Gastroesophageal sphincter (tissue), 4 donors: ENCODE data around the gene GSK3A. TPM values are rescaled to one million over a fixed set of nuclear protein-coding genes. Genes with fewer than 3 reads are reported as not detected.
"Not testable (repeated sequence)": the region's sequence is repeated elsewhere in the genome, so short reads cannot be mapped to it uniquely, and the experiment has no call there.

Experiments
- ATAC-seq: fragments of 150-250 bp; one replicate; pipeline ENCODE4 v1.9.1; 2016; ENCODE audit warnings: mild to moderate bottlenecking, moderate library complexity
- H3K27ac ChIP-seq, 4 donors: fragments of 200-600 bp; sonication (generic) in 3 of 4; 1 replicate in 3 of 4; 2 replicates in 1 of 4; pipeline ENCODE4 v1.5.1; 2016 to 2019
- H3K27me3 ChIP-seq: fragments of 200-600 bp; sonication (generic); one replicate; pipeline ENCODE4 v1.5.1; 2019
- H3K36me3 ChIP-seq, 2 donors: fragments of 200-600 bp; sonication (generic); one replicate each; pipeline ENCODE4 v1.5.1; 2019; ENCODE audit warnings: control low read depth in 1 of 2
- H3K4me1 ChIP-seq, 3 donors: fragments of 200-600 bp; sonication (generic); 1 replicate in 2 of 3; 2 replicates in 1 of 3; pipeline ENCODE4 v1.5.1; 2016 to 2019; ENCODE audit warnings: control low read depth in 2 of 3
- H3K4me3 ChIP-seq, 2 donors: fragments of 200-600 bp; sonication (generic); one replicate each; pipeline ENCODE4 v1.5.1; 2019; ENCODE audit warnings: mild to moderate bottlenecking in 1 of 2, moderate library complexity in 1 of 2
- H3K9me3 ChIP-seq, 3 donors: fragments of 200-600 bp; sonication (generic); one replicate each; pipeline ENCODE4 v1.5.1; 2017 to 2019; ENCODE audit warnings: control low read depth in 2 of 3
- EP300 ChIP-seq: sonication (generic); formaldehyde crosslinking; IDR thresholded peaks from one replicate; pipeline ENCODE4 v1.6.1; 2017; ENCODE audit warnings: antibody characterized with exemption, mild to moderate bottlenecking
- POLR2A ChIP-seq, 2 donors: fragments of 450-650 bp; IDR thresholded peaks; one replicate each; pipeline ENCODE4 v1.6.1; 2017; ENCODE audit warnings: antibody characterized with exemption in 2 of 2, mild to moderate bottlenecking in 2 of 2, moderate library complexity in 1 of 2
- POLR2AphosphoS5 ChIP-seq: sonication (generic); formaldehyde crosslinking; IDR thresholded peaks from one replicate; pipeline ENCODE4 v1.6.1; 2017; ENCODE audit warnings: antibody characterized with exemption
- WGBS, 2 donors: methylation state at CpG; one replicate each; pipeline ENCODE4 v1.1.5; 2018; ENCODE audit warnings: low coverage in 1 of 2; 5-methylcytosine and 5-hydroxymethylcytosine counted together
- total RNA-seq, 4 donors: library from RNA; depleted of rRNA; stranded (reverse); fragments of >200 nt; gene quantifications; one replicate each; pipeline ENCODE4 v1.1.0, GENCODE V29; 2016
- TF ChIP-seq, protein P1 (sequence below), 4 experiments: fragments of 200-600 bp in 2 of 4; fragments of 450-650 bp in 2 of 4; sonication (generic) in 1 of 4; IDR thresholded peaks; one replicate each; pipeline ENCODE4 v1.5.1; 2017 to 2019; ENCODE audit warnings: antibody characterized with exemption in 4 of 4, mild to moderate bottlenecking in 2 of 4, moderate library complexity in 2 of 4

Gene GSK3A
- total RNA-seq, 4 donors from 2014 or later, result 30.8 to 51.0 (median 35.1) TPM

DNA sequence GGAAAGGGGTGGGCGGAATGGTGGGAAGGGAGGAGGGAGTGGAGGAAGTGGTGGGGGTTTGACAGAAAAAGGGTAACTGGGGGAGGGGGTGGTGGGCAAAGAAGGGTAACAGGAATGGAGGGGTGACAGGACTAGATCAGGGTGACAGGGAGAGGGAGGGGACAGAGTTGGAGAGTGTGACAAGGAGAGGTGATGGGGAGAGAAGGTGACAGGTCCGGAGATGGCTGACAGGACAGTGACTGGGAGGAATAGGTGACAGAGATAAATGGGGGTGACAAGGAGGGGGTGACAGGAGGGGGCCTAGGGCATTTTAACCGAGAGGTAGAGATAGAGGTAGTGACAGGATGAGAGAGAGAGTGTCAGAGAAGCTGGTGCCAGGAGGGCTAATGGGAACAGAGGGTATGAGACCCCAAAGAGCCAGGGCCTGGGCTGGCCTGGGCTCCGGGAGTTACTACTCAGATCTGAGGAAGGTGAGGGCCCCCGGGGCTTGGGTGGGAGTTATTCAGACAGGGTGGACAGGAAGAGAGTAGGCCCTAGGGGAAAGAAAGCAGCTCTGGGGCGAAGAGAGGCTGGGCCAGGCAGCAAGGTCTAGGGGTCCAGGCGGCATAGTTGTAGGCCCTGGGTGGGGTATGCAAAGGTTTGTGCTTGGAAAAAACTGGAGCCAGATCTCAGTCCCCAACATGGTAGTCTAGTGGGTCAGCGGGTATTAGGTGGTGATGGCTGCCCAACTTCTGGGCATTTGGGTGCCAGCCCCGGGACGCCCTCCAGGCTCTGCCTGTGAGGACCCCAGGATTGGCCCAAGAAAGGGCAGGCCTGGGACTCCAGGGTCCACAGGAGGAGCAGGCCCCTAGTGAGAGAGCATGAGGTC lies 27.3 kb upstream of the GSK3A start:
- ATAC-seq, result no peak
- H3K27ac ChIP-seq, result peak overlapping the region; percentile 88 to 97 (median 91)
- no peaks in the 10 kb centered on the region for H3K27me3 ChIP-seq
- no peak for TF ChIP-seq EP300
- TF ChIP-seq, protein P1, sequence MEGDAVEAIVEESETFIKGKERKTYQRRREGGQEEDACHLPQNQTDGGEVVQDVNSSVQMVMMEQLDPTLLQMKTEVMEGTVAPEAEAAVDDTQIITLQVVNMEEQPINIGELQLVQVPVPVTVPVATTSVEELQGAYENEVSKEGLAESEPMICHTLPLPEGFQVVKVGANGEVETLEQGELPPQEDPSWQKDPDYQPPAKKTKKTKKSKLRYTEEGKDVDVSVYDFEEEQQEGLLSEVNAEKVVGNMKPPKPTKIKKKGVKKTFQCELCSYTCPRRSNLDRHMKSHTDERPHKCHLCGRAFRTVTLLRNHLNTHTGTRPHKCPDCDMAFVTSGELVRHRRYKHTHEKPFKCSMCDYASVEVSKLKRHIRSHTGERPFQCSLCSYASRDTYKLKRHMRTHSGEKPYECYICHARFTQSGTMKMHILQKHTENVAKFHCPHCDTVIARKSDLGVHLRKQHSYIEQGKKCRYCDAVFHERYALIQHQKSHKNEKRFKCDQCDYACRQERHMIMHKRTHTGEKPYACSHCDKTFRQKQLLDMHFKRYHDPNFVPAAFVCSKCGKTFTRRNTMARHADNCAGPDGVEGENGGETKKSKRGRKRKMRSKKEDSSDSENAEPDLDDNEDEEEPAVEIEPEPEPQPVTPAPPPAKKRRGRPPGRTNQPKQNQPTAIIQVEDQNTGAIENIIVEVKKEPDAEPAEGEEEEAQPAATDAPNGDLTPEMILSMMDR (IDR thresholded peaks at IDR 0.05), result no peak
- no peak for TF ChIP-seq POLR2AphosphoS5
- TF ChIP-seq POLR2A (IDR thresholded peaks at IDR 0.05), result no peak
- peak overlapping the region; percentile 64 to 87 for H3K4me3 ChIP-seq
- peaks cover 0 to 35% of the 10 kb centered on the region in 2 donors for H3K36me3 ChIP-seq
- no peaks in the 10 kb centered on the region for H3K9me3 ChIP-seq
- H3K4me1 ChIP-seq, result peaks cover 0 to 58% (median 23%) of the 10 kb centered on the region in 3 donors
- whole genome bisulfite sequencing, 2 donors, result 18% methylated on average over 5 to 10 of the region's 10 CpGs

DNA sequence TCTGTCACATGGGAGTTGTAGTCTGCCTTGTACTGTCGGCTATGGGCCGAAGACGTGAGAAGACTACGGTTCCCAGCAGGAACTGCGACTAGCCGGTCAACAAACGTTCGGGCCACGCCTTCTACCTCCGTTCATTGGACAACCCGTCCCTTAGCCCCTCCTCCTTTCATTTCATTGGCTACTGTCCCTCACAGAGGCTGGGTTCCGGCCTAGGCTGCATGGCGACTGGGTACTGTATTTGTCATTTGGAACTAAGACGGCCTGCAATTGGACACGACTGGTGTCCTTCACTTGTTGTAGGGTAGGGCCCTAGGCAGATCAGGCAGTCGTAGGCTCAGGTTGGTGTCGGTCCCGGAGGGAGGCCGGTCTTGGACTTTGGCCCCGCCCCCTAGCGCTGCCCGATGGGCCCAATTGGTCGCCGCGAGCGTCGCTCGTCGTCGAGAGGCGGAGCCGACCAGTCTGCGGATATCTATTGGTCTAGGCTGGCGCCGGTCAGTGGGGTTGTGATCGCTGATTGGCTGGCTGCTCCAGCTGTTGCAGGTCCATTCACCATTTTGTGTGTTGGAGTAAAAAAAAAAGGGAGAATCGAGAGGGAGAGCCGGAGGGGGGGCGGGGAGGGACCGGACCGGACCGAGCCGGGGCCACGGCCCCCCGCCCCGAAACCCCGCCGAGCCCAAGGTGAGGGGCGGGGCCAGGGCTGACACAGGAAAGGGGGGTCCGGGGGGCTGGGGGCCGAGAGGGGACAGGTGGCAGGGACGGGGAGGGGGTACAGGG lies 26.5 kb upstream of the GSK3A start, which contains the start of gene CIC:
Gene CIC, plus strand, starts transcription at position 549 of the 774 bp plus-strand sequence. CDS start 2,532 bp downstream, outside the sequence.
- WGBS, 2 donors, result 0% methylated on average over 3 to 11 of the region's 52 CpGs

DNA sequence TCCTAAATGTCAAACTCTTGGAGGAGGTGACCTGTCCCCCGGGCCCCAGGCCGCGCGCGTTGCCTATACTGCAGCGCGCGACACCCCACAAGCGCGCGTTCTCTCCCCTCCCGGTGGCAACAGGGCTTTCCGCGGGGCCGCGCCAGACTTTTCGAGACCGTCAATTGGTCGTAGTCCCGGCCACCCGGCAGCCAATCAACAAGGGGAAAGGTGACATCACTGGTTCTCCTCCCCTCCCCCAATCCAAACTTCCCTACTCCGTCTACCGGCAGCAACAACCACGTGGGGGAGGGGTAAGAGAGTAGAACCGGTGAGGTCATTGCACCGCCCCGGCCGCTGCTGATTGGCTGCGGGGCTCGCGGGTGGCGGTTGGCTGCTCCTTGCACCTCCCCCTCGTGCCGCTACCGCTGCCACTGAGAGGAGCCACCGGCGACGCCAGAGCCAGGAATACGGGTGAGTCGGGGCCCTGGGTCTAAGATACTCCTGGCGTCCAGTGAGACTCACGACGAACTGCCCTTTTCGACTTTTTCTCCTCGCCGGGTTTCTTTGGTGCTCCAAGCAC lies 25.8 kb upstream of the GSK3A start:
- Histone ChIP-seq H3K9me3 (no peaks in the 10 kb centered on the region), H3K27me3 (no peaks in the 10 kb centered on the region), H3K4me3 (peak overlapping the region; percentile 63 to 71), H3K36me3 (peaks cover 0 to 20% of the 10 kb centered on the region in 2 donors), H3K4me1 (peaks cover 0 to 43% (median 23%) of the 10 kb centered on the region in 3 donors), H3K27ac (peak overlapping the region; percentile 89 to 99 (median 97))
- 0% methylated on average over 11 to 12 of the region's 46 CpGs for WGBS, 2 donors
- TF ChIP-seq EP300, result no peak
- TF ChIP-seq POLR2AphosphoS5, result peak; percentile 60
- TF ChIP-seq POLR2A (IDR thresholded peaks at IDR 0.05), result peak in 1 of 2 donors; percentile 64
- TF ChIP-seq, protein P1 (IDR thresholded peaks at IDR 0.05), result peak in 1 of 4 experiments; percentile 18
- peak; percentile 87 for ATAC-seq

More for the DNA sequence above, 26.5 kb upstream of the GSK3A start, which contains the start of gene CIC:
- peaks cover 0 to 26% of the 10 kb centered on the region in 2 donors for H3K36me3 ChIP-seq
- peak within 1 kb of the TSS; percentile 92 to 99 (median 98) for H3K27ac ChIP-seq
- H3K9me3 ChIP-seq, result no peaks in the 10 kb centered on the region
- ATAC-seq, result peak; percentile 92
- H3K4me3 ChIP-seq, result peak within 1 kb of the TSS; percentile 71 to 87
- H3K27me3 ChIP-seq, result no peaks in the 10 kb centered on the region
- TF ChIP-seq POLR2AphosphoS5, result no peak
- TF ChIP-seq, protein P1 (IDR thresholded peaks at IDR 0.05), result peak in 1 of 4 experiments; percentile 15
- H3K4me1 ChIP-seq, result peaks cover 0 to 50% (median 23%) of the 10 kb centered on the region in 3 donors

DNA sequence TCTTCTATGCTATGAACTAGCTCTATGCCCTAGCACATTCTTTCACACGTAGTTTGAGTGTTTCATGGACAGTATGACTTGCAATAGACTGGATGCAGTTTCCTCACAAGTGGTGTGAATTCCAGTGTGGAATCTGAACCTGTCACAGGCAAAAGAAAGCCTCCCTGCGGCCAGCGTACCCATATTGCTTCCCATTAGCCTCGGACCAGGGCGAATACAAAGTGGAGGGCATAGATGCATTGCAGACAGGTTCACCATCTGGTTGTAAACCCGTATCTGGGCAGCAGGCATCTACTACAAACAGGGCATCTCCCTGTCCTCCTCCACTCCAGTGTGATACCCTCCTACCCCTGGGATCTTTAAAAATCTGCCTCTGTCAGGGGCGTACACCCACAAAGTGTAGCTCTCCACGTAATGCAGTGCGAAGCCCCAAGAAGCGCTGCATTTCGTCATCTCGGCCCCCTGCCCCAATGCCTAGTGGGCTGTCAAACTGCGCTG lies 25.3 kb upstream of the GSK3A start:
- Histone ChIP-seq H3K27ac (peak overlapping the region; percentile 76 to 99 (median 97)), H3K4me3 (peak overlapping the region; percentile 21 to 71), H3K9me3 (no peaks in the 10 kb centered on the region), H3K4me1 (peaks cover 0 to 38% (median 23%) of the 10 kb centered on the region in 3 donors), H3K27me3 (no peaks in the 10 kb centered on the region), H3K36me3 (peaks cover 0 to 14% of the 10 kb centered on the region in 2 donors)
- no peak for ATAC-seq
- WGBS, 2 donors, result 2 to 14% methylated on average over 2 to 7 of the region's 13 CpGs
- TF ChIP-seq, protein P1 (IDR thresholded peaks at IDR 0.05), result no peak
- TF ChIP-seq POLR2AphosphoS5 (no peak), EP300 (no peak), POLR2A (IDR thresholded peaks at IDR 0.05) (no peak)

DNA sequence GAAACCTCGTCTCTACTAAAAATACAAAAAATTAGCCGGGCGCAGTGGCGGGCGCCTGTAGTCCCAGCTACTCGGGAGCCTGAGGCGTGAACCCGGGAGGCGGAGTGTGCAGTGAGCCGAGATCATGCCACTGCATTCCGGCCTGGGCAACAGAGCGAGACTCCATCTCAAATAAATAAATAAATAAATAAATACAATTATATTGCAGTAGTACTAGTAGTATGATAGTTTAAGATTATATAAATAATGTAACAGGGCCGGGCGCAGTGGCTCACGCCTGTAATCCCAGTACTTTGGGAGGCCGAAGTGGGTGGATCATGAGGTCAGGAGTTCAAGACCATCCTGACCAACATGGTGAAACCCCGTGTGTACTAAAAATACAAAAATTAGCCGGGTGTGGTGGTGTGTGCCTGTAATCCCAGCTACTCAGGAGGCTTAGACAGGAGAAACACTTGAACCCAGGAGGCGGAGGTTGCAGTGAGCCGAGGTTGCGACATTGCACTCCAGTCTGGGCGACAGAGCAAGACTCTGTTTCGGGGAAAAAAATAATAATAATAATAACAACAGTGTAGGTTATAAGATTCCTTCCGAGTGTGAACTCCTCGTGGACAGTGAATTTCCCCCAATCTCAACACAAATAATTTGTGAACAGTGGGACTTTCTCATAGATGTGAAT lies 24.7 kb upstream of the GSK3A start:
- ATAC-seq, H3K27me3 ChIP-seq, H3K4me3 ChIP-seq, H3K9me3 ChIP-seq, H3K36me3 ChIP-seq: not testable (repeated sequence)
- Histone ChIP-seq H3K4me1 (peaks cover 0 to 32% (median 23%) of the 10 kb centered on the region in 3 donors), H3K27ac (peak overlapping the region in 2 of 4 donors; percentile 95 to 99)
- 88 to 90% methylated on average over 10 to 20 of the region's 25 CpGs for WGBS, 2 donors

DNA sequence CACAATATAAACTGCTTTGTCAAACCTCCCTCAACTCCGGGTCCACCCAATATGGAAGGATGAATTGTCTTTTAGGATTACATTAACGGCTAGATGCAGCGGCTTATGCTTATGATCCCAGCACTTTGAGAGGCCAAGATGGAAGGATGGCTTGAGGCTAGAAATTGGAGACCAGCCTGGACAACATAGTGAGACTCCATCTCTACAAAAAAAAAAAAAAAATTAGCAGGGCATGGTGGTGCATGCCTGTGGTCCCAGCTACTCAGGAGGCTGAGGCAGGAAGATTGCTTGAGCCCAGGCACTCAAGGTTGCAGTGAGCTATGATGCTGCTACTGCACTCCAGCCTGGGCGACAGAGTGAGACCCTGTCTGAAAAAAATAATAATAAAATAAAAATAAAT lies 23.7 kb upstream of the GSK3A start:
- not testable (repeated sequence) for H3K27ac ChIP-seq, ATAC-seq, H3K4me3 ChIP-seq, H3K9me3 ChIP-seq, H3K27me3 ChIP-seq, H3K36me3 ChIP-seq
- H3K4me1 ChIP-seq, result peaks cover 0 to 22% (median 18%) of the 10 kb centered on the region in 3 donors
- 85 to 87% methylated on average over 4 of the region's 4 CpGs for WGBS, 2 donors
